Activated CD8-positive, alpha-beta memory T cell treated with anti-CD3 and anti-CD28 coated beads for 1 hour (primary cell): ENCODE measurements around the gene KDM2A.
A peak's percentile ranks its signal among the peaks of the same experiment; 100 is the strongest.

Source experiments
- DNase-seq, 2 donors: peaks; one replicate each; pipeline ENCODE4 v3.0.0-alpha.2; 2020; ENCODE audit warnings: low read depth in 1 of 2; ENCODE audit errors: extremely low read depth in 1 of 2

KDM2A gene

DNA sequence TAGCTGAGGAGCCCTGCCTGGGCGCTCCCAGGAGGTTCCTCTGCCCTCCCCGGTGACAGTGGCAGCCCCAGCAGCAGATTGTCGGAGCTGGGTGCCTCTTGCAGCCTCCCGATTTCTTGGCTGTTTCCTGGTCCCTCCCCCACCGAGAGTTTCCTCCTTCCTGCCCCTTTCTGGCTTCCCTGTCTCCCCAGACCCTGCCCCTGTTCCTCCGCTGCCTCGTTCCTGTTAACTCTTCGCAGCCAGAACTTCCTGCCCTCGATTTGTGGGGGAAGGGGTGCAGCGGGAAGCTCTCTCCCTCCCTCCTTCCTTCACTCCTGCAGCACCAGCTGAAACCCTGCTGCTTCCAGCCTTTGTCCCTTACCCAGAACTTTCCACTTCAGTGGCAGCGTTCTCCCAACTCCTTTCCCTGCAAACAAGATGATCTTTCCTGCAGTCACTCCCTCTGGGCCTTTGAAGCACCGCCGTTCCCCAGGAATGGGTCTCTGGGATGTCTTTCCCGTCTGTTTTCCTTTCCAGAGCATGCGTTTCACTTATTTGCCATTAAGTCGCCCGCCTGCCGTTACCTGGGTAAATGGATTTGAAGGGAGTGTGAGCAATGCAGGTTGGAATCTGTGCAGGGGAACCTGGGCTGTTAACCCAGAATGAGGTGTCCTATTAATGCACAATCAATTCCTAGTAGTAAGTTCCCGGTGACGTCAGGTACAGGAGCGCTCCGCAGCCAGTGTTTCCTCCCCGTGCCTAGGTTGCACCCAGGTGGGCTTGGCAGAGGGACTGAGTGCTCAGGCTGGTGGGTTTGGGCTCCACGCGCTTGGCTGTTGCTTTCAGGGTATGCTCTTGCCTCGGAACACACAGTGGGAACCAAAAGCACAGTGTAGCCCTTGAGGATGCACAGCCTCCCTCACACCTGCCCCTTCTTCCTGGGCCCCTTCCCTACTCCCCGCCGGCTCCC is 151.5 kb downstream of the KDM2A start:
- DNase-seq, result no peak

GRCh38 chr11:67271205-67271540 is 152.1 kb downstream of the KDM2A start:
- no peak for DNase-seq

DNA sequence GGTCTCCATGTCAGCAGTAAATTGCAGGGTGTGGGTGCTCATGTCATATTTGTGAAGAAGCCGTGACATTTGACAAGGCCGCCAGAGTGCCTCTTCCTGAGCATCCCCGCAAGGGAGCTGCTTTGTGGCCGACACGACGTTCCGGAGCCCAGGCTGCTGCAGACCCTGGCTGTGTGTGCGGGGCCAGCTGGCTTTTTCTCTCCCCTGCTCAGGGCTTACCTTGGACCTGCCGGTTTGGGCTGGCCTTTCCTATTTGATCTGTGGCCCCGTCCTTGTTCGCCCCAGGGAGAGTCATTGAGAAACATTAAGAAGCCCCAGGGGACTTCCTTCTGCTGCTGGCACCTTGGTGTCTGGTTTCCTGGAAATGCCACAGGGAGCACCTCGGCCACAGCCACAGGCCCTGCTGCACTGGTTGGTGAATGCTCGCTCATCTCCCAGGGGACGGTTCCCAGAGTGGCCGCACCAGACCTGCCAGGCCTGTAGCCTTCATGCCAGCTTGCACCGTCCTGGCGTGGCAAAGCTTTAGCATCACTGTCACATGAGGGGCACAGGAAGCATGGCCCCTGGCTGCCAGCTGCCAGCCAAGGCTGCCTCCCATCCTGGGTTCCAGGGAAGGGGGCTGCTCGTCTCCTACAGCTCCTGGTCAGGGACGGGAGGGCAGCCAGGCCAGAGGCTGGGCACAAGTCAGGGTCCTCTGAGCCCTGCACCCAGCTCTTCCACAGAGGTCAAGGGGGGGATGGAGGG is 152.7 kb downstream of the KDM2A start:
- DNase-seq, result no peak

DNA sequence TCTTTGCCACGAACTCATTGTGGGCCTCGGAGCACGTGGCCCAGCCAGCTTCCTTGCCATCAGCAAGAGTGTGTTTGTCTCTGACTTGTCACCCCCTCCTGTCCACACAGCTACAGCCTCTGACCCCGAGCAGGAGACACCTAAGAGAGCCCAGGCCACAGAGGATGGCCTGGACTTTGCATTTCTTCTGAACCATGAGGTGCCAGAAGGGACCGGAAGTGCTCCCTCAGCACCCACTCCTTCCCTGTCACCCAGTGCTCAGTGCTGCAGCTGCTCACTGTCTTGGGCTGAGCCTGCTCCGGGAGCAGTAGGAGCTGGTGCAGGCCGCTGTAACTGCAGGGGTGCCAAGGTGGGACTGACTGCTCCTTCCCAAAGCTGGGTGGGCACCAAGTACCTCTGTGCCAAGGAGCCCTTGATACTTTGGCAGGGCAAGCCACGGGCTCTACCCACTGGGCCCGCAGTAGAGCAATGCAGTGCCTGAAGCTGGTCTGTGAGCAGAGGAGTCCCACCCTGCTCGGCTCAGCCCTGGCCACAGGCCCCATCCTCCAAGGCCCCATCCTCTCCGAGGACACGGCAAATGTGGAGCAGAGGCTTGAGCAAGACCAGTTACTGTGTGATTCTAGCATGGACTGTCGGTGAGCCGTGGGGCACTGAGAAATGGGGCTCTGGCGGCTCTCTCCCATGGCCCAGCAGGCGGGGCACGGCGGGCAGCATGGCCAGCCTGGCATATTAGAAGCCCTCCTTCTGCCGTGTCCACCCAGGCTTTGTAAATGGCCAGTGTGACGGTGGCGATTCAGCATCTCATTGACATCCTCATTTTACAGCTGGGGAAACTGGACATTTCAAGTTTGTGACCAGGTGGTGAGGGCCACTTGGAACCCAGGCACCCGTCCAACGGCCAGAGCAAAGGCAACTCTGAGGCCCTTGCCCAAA is 153.5 kb downstream of the KDM2A start:
- no peak for DNase-seq

DNA sequence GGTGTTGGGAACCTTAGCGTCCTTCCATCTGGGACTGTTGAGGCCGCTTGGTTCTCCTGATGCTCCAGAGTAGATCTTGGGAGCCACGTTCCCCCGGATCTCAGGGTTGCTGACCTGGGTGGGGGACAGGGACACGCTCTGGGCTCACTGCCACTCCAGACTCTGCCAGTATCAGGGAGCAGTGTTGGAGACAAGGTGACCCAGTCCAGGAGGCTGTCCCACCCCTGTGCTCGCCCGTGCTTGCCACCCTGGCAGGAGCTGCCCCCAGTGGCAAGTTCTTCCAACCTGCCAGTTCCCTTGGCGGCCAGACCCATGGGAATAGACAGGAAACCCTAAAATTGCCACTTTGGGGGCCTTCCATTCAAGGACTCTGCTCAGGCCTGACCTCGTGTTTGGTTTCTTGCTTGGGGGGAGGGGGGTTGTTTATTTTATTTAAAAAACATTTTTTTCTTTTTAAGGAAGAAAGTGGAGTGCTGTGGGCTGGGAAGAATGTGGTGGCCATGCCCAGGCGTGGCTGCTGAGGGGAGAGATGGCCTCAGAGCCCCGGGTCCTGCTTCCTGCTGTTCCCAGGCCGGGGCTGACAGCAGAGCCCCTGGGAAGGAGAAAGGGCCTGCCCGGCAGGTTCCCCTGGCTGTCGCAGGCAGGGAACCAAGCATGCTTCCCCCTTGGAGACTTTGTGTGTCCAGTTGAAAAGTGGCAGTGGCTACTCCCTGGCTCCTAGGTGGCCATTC is 154.4 kb downstream of the KDM2A start:
- DNase-seq, result no peak

DNA sequence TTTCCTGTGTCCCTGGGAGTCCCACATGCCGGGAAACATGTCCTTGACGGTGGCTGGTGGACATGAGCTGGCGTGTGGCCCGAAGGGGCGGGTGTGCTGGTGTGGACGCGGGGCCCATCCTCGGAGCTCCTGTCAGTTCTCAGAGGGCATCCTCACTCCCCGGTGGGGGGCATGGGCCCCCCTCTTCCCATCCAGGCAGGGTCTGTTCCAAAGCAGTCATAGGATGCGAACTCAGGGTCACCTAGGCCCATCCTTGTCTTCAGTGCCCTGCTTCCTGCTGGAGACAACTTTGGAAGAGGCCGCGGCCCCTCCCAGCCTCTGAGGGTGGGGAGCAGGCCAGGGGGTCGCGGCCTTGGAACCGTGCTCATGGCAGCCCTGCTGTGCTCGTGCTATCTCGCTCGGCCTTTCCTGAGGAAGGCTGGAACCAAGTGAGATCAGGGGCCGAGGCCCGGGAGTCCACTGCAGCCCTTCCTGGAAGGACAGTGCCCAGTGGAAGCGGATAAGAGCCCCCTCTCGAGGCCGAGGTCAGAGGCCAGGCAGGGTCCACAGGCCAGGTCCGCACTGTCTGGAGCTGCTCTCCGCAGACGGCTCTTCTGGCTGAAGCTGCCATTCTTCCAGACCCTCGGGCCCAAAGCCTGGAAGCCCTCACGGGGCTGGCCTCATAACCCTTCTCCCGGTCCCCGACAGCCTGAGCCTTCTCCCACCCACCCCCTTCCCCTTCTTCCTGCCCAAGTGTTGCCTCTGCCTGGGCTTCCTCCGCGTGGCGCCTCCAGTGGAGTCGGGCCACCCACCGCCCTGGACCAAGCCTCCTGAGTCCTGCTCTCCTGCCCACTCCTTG is 155.9 kb downstream of the KDM2A start:
- DNase-seq, result no peak

GRCh38 chr11:67275606-67276409 is 156.7 kb downstream of the KDM2A start:
- no peak for DNase-seq

DNA sequence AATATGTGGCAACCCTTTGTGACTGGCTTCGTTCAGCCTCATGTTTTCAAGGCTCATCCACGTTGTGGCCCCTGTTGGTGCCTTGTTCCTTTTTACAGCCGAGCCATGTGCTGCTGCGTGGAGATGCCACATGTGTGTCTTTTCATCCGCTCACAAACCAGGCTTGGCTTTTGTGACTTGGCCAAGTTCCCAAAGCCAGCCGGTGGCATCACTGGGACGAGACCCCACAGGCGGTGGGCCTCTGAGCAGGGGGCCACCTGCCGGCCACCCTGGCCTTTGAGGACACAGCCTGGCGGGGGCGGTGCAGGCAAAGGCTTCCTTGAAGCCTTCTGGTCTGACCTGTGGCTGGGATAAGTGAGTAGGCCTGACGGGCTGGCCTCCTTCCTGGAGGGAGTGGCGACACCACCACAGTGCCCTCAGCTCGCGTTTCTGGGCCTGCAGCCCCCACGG is 157.7 kb downstream of the KDM2A start:
- no peak for DNase-seq

GRCh38 chr11:67277231-67277961 is 158.3 kb downstream of the KDM2A start:
- peak; percentile 77 to 80 for DNase-seq

- no peak for DNase-seq
Measured at GRCh38 chr11:67278135-67278938, 159.3 kb downstream of the KDM2A start.

GRCh38 chr11:67278939-67279588 is 160.0 kb downstream of the KDM2A start:
- no peak for DNase-seq

GRCh38 chr11:67279589-67280340 is 160.7 kb downstream of the KDM2A start:
- no peak for DNase-seq

DNA sequence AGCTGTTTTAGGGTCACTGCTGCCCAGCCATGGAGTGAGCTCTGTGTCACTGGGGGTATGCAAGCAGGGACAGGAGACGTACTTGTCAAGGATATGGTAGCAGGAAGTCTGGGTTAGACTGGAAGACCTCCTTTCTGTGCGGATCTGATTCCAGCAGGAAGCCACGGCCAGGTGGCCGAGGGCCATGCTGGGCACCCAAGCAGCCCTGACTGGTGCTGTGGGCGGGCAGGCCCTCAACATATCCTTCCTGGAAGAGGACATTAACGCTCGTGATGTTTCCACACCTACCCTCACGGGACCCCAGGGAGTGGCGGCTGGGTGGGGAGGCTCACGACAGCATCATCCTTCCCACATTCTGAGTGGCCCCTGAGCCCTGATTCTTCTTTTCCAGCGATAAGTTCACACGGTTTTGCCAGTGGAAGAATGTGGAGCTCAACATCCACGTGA is 161.3 kb downstream of the KDM2A start:
- no peak for DNase-seq

GRCh38 chr11:67280788-67281551 is 161.9 kb downstream of the KDM2A start:
- DNase-seq, result no peak

GRCh38 chr11:67281552-67282150 is 162.6 kb downstream of the KDM2A start:
- no peak for DNase-seq
